AG09319 (cell line): ENCODE results near the gene PLCL2.

Experiments used
- DNase-seq: peaks from one replicate; pipeline ENCODE4 v3.0.0-alpha.2; 2010; ENCODE audit warnings: low read depth; ENCODE audit errors: extremely low read depth
- TF ChIP-seq, protein P1 (sequence below): IDR thresholded peaks from 2 replicates; pipeline ENCODE4 v1.5.1; 2011; ENCODE audit warnings: low read depth, mild to moderate bottlenecking, inconsistent platforms, low read length, moderate library complexity

PLCL2 gene

DNA sequence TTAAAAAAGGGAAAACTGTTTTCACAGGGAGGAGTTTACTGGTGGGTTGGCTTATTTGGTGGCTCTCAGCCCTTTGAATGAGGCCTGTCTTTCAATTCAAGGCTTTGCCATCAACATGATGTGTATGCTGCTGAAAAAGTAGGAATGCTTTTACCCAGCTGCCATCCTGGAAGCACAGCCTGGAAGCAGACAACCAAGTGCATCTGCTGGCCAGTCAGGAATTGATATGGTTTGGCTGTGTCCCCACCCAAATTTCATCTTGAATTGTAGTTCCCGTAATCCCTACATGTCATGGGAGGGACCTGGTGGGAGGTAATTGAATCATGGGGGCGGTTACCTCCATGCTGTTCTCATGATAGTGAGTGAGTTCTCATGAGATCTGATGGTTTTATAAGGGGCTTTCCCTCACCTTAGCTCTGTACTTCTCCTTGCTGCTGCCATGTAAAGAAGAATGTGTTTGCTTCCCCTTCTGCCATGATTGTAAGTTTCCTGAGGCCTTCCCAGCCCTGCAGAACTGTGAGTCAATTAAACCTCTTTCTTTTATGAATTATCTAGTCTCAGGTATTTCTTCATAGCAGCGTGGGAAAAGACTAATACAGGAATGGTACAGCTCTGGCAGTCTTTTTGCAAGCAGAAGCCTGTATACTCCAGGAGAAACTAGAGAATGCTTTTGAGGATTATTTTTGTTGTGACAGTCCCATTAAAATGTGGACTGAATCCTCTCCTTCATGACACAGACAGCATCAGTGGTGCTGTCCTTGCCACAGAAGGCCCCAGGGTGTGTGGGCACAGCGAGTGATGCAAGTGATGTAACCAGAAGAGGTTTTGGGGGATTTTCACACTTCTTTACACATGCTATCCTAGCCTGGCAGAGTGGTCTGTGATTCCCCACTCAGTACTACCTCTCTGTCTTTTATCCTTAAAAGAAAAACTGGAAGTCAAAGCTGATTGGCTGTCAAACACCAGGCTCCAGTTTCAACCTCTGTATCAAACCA lies 20.0 kb downstream of the PLCL2 start:
- no peak for DNase-seq
- TF ChIP-seq, protein P1, sequence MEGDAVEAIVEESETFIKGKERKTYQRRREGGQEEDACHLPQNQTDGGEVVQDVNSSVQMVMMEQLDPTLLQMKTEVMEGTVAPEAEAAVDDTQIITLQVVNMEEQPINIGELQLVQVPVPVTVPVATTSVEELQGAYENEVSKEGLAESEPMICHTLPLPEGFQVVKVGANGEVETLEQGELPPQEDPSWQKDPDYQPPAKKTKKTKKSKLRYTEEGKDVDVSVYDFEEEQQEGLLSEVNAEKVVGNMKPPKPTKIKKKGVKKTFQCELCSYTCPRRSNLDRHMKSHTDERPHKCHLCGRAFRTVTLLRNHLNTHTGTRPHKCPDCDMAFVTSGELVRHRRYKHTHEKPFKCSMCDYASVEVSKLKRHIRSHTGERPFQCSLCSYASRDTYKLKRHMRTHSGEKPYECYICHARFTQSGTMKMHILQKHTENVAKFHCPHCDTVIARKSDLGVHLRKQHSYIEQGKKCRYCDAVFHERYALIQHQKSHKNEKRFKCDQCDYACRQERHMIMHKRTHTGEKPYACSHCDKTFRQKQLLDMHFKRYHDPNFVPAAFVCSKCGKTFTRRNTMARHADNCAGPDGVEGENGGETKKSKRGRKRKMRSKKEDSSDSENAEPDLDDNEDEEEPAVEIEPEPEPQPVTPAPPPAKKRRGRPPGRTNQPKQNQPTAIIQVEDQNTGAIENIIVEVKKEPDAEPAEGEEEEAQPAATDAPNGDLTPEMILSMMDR = no peak

DNA sequence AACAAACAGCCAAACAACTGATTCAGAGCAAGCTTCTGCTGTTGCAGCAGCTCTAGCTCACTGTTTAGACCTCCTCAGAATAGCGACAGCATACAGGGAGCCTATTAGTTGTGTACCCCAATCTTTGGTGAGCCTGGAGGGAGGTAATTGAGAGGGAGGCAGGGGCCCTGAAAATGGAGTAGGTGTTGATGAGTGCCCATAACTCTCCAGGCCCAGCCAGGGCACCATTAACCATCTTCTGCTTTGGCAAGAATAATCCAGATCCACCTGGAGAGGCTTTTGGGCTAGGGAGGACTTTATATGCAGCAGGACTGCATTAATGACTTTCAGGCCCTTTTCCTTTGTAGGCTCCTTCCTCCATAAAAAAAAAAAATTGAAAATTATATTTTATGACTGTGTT lies 20.9 kb downstream of the PLCL2 start:
- TF ChIP-seq, protein P1 = no peak
- DNase-seq = no peak

DNA sequence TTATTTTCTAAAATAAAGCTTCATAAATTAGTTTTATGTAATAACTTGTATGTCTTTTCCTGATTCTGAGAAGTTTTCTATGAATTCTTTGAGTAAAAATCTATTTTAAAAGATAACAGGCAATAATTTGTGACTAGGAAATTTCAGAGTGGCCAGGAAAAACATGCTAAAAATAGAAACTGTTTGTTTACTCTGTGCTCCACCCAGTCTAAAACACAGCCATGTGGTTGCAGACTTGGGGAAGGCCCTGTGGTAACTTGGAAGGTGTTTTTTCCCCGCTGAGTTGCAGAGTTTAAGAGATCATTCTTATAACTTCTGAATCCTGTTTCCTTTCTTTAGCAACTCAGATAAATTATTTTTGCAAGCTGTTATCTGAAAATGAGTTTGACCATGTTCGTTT lies 21.9 kb downstream of the PLCL2 start:
- TF ChIP-seq, protein P1 = no peak
- DNase-seq = no peak

DNA sequence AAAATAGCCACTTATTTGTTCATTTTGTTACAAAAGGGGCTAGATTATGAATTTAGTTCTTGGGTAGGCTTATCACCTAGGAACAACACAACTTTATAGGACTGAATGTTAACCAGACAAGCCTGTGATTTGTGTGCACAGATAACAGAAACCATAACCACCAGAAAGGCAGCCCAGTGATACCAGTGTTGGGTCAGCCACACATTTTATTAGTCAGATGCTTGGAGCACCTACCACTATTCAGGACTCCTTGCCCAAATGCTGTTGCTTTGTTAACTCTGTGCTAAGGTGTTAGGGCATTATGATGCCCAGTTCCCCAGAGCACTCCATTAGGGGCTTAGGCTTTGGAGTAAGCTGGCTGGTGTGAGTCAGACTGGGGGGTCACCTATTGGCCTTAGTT lies 22.5 kb downstream of the PLCL2 start:
- TF ChIP-seq, protein P1 = no peak
- no peak for DNase-seq

DNA sequence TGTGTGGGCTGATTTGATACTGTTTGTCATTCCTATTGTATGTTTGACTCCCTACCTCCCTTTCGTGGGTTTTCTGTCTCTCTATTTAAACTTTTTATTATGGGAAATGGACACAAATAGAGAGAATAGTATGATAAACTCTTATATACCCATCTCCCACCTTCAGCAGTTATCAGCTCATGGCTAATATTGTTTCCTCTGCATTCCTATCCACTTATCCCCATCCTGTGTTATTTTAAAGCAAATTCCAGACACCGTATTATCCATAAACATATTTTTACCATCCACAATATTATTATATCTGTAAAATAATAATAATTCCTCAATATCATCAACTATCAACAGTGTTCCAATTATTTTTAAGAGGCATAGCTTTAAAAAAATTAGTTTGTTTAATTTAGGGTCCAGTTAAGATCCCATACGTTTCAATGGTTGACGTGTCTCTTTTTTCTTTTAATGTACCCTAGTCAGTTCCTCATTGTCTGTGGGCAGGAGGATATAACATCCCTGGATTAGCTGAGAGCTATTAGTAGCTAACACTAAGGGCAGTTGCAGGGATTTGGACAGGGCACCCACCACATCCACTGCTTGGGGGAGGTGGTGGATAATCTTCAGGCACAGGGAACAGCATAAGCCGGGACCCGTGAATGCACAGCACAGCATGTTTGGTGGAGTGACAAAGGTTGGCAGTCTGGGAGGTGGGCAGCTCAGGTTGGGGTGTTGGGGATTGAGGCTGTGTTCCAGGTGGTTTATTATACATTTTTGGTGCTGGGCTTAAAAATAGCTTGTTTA lies 23.5 kb downstream of the PLCL2 start:
- TF ChIP-seq, protein P1 = no peak
- no peak for DNase-seq

DNA sequence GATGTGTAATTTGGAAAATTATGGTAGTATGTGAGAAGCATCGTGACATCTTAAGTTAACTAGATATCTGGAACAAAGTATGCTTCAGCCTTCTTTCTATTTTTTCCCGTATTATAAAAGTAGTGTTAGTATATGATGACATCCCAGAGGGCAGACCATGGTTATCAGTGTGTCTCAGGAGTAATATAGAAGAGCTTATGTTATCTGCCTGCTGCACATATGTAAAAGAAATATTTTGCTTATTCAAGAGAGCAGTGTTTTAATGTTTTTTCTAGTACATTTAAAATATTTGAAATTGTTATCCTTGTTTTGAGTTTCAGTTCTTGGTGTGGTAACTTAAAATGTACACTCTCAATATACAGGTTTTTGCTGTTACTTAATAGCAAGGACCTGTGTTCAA lies 24.1 kb downstream of the PLCL2 start:
- TF ChIP-seq, protein P1 = no peak
- no peak for DNase-seq

DNA sequence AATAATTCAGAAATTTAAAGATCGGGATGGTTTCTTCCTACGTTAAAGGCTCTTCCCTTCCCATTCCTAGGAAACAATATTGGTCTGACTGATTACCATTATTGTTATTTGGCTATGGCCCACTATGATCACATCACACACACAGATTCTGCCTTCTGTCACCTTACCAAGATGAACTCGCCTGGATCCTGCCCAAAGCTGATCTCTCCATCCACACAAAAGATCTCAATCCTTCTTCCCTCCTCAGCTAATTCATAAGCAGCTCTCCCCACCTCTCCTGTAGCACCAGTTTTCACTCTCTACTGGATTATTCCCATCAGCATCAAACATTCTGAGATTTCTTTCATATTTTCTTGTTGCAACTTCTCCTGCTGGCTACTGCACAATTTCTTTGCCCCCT lies 25.0 kb downstream of the PLCL2 start:
- DNase-seq = no peak
- TF ChIP-seq, protein P1 = no peak
